GM19452 (cell line): ENCODE results near the gene RAD21L1.

Experiments
- ATAC-seq: cut with Tn5 transposase; IDR thresholded peaks from one replicate; pipeline ENCODE4 v1.9.1; 2021; ENCODE audit not compliant: unreplicated experiment

RAD21L1 gene

DNA sequence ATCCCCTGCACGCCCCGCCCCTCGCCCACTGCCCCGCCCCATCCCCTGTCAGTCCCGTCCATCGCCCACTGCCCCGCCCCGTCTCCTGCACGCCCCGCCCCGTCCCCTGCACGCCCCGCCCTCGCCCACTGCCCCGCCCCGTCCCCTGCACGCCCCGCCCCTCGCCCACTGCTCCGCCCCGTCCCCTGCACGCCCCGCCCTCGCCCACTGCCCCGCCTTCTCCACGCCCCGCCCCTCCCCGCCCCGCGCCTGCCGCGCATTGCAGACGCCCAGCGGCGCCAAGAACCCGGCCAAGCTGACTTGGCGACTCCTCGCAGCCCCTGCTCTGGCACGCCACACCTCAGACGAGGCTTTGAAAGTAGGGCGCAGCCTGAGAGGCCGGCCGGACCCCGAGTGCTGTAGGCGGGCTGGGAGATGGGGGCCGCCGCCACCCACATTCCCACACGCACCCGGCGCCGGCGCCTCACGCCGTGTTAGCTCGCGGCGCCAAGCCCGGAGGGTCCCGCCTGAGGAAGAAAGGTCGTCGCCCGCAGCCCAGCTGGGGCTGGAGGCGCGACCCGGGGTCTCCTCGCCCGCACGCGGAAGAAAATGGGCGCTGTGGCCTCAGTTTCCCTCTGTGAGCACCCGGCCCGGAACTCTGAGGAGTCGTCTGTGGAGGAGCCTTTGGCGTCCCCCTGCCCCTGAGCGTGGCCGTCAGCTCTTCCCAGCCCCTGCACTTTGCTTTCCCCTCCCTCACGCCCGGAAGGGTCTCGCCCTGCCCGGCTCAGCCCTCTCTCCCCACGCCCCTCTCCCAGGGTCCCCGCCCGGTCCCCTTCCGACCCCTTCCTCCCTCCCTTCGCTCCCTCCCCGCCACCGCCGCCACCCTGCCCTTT is at the start of gene RAD21L1:
Gene RAD21L1 (plus strand): TSS at position 262 of the 872 bp plus-strand sequence. CDS start 2,410 bp downstream, outside the sequence.
- peak; percentile 53 for ATAC-seq

GRCh38 chr20:1177680-1178079 is 48.2 kb upstream of the RAD21L1 start:
- no peak for ATAC-seq

GRCh38 chr20:1178103-1178502 is 47.7 kb upstream of the RAD21L1 start:
- ATAC-seq, result no peak

DNA sequence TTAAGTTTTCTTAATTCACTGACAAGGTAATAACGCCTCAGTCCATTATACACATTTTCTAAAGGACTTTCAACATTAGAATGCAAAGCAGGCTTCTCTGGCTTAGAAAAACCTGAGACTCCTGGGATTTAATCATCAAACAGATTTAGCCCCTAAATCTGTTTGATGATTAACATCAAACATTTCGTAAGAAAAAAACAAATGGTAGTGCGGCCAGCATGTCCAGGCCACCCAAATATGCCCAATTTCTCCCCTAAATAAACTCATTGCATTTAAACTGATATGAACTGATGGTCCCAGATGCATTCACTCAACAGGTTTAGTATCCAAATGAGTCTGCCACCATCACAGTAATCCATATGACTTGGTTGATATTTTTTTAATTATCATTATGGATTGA is 47.2 kb upstream of the RAD21L1 start:
- ATAC-seq, result no peak

DNA sequence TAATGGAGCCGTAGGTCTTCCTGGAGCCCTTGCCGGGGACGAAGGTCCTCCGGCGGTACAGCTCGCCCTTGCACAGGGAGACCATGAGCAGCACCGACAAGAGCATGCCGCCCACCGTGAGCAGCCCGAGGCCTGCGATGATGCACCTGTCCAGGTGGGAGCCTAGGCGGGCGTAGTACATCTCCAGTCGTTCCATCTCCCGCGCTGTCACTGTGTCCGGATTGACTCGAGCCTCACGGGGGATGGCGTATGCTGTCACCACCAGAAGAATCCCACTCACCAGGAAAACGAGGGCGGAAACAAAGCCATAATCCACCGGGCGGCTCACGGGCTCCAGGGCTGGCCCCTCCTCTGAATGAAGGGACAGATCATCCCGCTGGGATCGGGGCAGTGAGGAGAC is 44.9 kb upstream of the RAD21L1 start:
- no peak for ATAC-seq

GRCh38 chr20:1182106-1182505 is 43.7 kb upstream of the RAD21L1 start:
- ATAC-seq, result no peak

DNA sequence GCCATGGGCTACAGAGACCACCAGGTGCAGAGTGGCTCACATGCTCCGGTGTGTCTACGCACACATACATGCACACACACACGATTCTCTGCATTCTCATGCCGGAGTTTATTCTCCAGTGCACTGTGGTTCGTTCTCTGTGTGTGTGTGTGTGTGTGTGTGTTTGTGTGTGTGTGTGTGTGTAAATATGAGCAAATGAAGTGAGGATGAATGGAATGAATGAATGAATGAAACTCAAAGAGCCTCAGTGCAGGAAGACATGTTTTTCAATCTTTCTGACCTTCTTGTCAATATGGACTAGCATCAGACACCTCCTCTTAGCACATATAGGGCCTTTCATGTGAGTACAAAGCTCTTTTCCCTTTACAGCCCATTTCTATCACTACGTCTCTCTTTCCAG is 42.7 kb upstream of the RAD21L1 start:
- no peak for ATAC-seq

DNA sequence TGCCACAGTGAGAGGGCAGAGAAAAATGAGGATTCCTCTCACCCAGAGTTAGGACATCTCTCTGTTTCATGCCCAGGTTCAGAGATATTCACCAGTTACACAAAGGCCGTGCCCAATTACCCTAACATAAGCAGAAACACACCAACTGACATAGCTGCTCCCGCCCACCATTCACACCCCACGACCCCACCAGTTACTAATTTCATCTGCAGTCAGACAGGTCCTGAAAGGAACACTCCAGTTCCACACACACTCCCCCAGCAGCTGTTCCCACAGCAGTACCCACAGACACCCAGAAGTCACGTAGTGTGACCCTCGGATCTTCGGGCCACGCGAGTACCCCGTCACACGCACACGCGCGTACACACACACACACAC is 41.6 kb upstream of the RAD21L1 start:
- ATAC-seq, result no peak

GRCh38 chr20:1184638-1185315 is 41.1 kb upstream of the RAD21L1 start, which contains the start of gene TMEM74B:
Gene TMEM74B (minus strand): TSS chr20:1184981. CDS start chr20:1183801, 1,180 bp downstream.
- no peak for ATAC-seq

GRCh38 chr20:1185316-1185741 is 40.5 kb upstream of the RAD21L1 start:
- ATAC-seq, result no peak

GRCh38 chr20:1185790-1186334 is 40.0 kb upstream of the RAD21L1 start:
- ATAC-seq, result no peak

GRCh38 chr20:1186367-1186991 is 39.4 kb upstream of the RAD21L1 start:
- ATAC-seq, result no peak

DNA sequence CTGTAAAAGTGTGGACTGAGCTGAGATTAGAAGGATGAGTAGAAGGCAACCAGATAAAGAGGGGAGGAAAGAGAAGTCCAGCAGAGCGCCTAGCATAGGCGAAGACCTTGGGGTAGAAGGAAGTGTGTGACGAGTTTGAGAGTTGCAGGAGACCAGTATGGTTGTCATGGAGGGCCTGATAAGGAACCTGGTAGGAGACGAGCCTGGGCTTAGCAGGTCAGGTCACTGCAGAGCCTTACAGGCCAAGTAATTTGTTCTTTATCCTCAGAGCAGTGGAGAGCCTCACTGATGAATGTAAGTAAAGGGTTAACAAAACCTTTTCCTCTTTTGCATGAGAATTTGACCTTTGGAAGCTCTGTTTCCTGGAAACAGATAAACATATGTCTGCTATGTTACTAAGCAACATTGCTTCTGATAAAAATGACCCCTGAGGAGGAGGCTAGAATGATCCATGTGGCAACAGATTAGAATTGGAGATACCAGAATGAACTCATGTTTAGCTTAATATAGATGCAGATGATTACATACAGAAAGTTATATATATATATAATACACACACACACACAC is 38.2 kb upstream of the RAD21L1 start:
- ATAC-seq, result no peak

DNA sequence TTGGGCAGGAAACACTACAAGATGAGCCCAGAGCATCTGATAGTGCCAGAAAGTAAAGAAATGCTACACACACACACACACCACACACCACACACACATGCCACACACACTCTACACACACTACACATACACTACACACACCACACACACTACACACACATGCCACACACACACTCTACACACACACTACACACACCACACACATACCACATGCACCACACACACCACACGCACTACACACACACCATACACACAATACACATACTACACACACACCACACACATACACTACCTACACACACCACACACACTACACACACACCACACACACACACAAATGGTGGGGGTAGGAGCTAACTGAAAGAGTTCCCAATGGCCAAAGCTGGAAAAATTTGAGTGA is 37.5 kb upstream of the RAD21L1 start:
- no peak for ATAC-seq

GRCh38 chr20:1189827-1190226 is 36.0 kb upstream of the RAD21L1 start:
- ATAC-seq, result no peak

DNA sequence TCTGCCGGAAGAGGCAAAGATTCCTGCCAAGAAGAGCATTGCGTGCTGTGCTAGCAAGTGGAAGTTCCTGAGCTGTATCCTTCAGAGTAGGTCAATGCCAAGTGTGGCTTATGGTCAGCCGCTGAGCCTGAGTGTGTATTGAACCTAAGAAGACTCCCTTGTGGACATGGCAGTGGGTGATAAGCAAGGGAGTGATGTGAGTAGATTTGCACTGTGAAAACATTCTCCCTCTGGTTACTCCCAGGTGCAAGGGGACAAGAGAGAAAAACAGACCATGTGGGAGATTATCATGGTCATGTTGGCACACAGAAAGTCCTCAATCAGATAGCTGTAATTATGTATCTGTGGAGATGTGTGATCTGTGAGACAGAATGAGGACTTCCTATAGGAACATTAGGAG is 35.0 kb upstream of the RAD21L1 start:
- no peak for ATAC-seq

- ATAC-seq, result no peak
These were observed 34.5 kb upstream of the RAD21L1 start for GRCh38 chr20:1191299-1191698.

DNA sequence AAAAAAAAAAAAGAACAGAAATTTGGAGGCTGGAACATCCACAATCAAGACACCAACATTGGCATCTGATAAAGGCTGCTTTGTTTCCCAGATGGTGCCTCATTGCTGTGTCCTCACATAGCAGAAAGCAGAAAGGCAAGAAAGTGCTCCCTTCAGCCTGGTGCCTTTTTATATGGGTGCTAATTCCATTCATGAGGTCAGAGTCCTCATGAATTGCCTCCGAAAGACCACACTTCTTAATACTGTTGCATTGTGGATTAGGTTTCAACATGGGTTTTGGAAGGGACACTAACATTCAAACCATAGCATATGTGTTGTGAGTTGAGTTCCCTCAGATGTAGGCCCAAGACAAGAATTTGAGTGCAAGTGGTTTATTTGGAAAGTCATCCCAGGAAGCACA is 30.6 kb upstream of the RAD21L1 start:
- no peak for ATAC-seq

GRCh38 chr20:1196634-1197033 is 29.2 kb upstream of the RAD21L1 start:
- no peak for ATAC-seq

GRCh38 chr20:1197801-1198200 is 28.0 kb upstream of the RAD21L1 start:
- no peak for ATAC-seq

GRCh38 chr20:1198751-1199150 is 27.1 kb upstream of the RAD21L1 start:
- no peak for ATAC-seq
